HFFc6 (cell line): ENCODE results near the gene SLC8A1. TPM values are rescaled to one million over a fixed set of nuclear protein-coding genes. Genes with fewer than 3 reads are reported as not detected.

Experiments used
- DNase-seq: peaks from one replicate; pipeline ENCODE4 v3.0.0-alpha.2; 2018
- H3K27ac Mint-ChIP-seq: 2 replicates; pipeline ENCODE4 v1.8.0; 2020; ENCODE audit warnings: mild to moderate bottlenecking, mixed read lengths
- H3K27me3 Mint-ChIP-seq: 2 replicates; pipeline ENCODE4 v1.8.0; 2021; ENCODE audit warnings: mild to moderate bottlenecking, moderate library complexity, mixed read lengths; ENCODE audit not compliant: insufficient read depth
- H3K36me3 Mint-ChIP-seq: 2 replicates; pipeline ENCODE4 v1.8.0; 2021; ENCODE audit warnings: low read depth, mixed read lengths
- H3K4me1 Mint-ChIP-seq: 2 replicates; pipeline ENCODE4 v1.8.0; 2020; ENCODE audit warnings: low read depth, mixed read lengths
- H3K4me3 Mint-ChIP-seq: 2 replicates; pipeline ENCODE4 v1.8.0; 2020; ENCODE audit warnings: mild to moderate bottlenecking, moderate library complexity, mixed read lengths
- H3K9me3 Mint-ChIP-seq: 2 replicates; pipeline ENCODE4 v1.8.0; 2020; ENCODE audit warnings: mild to moderate bottlenecking, mixed read lengths
- total RNA-seq, 6 experiments: library from RNA; stranded (reverse); fragmentation: NEBNext Ultra II Directional; extraction: Animal tissue kit (Norgen Biotek cat#: 25700); gene quantifications; 2 replicates in 1 of 6; 3 replicates in 5 of 6; pipeline ENCODE4 v1.2.3, GENCODE V29; 2021
- TF ChIP-seq, protein P1 (sequence below): fragments of 200-600 bp; sonication (generic); IDR thresholded peaks from 2 replicates; pipeline ENCODE4 v1.5.0; 2021; ENCODE audit warnings: antibody characterized with exemption, mild to moderate bottlenecking

SLC8A1 gene
- total RNA-seq, 6 experiments from 2014 or later = 71.5 to 96.9 (median 92.2) TPM

DNA sequence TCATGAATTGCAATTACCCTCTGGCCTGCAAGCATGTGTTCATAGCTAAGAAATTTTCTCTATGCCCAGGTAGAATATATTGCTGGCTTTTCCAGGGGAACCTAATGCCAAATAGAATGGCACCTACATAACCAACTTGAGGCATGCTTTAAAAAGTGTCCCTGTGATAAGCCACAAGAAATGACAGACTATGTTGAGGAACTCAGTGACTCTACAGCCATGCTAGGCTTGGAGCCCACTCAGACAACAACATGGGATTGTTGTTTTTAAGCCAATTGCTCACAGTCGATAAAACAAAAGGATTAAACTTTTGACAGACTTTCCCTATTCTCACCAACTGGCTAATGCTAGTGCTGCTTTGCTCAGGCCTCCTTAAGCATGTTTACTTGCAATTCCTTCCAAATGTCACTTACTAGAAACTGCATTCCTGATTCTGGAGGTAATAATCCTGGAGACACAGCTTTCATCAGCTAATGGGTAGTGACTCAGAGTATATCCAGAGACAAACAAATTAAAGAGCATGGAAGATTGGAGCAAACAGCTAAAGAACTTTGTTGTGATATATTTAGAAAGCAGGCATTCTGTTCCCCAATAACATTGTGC, 249.0 kb downstream of the SLC8A1 start:
- Mint-ChIP-seq H3K36me3 (peaks cover 11% of the 10 kb centered on the region), H3K27me3 (no peaks in the 10 kb centered on the region), H3K4me3 (peak overlapping the region; percentile 20; the same call in 1 of the 2 replicates), H3K9me3 (peaks cover 3% of the 10 kb centered on the region; the same call in 1 of the 2 replicates), H3K27ac (peak overlapping the region; percentile 78), H3K4me1 (peaks cover 80% of the 10 kb centered on the region)
- DNase-seq = peak; percentile 73
- TF ChIP-seq, protein P1, sequence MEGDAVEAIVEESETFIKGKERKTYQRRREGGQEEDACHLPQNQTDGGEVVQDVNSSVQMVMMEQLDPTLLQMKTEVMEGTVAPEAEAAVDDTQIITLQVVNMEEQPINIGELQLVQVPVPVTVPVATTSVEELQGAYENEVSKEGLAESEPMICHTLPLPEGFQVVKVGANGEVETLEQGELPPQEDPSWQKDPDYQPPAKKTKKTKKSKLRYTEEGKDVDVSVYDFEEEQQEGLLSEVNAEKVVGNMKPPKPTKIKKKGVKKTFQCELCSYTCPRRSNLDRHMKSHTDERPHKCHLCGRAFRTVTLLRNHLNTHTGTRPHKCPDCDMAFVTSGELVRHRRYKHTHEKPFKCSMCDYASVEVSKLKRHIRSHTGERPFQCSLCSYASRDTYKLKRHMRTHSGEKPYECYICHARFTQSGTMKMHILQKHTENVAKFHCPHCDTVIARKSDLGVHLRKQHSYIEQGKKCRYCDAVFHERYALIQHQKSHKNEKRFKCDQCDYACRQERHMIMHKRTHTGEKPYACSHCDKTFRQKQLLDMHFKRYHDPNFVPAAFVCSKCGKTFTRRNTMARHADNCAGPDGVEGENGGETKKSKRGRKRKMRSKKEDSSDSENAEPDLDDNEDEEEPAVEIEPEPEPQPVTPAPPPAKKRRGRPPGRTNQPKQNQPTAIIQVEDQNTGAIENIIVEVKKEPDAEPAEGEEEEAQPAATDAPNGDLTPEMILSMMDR = no peak

DNA sequence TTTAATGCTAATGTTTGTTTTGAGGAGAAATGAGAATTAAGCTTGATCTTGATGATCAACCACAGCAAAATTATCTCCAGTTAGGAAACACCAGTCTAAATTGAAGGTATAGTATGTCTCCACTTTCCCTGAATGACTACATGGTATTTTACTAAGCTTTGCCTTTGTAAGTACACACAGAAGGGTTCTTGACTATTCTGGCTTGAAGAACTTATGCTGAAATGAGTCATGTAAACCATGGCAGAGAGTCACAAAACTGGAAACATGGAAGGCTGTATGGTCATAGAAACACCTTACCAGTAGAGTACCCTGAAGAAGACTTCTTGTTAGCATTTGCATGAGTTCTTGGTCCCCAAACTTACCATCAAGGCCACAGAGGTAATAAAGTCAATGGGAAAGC, 250.5 kb downstream of the SLC8A1 start:
- Mint-ChIP-seq H3K4me3 (no peak overlapping the region), H3K4me1 (peaks cover 76% of the 10 kb centered on the region), H3K27me3 (no peaks in the 10 kb centered on the region; the same call in 1 of the 2 replicates), H3K9me3 (peaks cover 3% of the 10 kb centered on the region; the same call in 1 of the 2 replicates), H3K27ac (peak overlapping the region; percentile 78), H3K36me3 (peaks cover 22% of the 10 kb centered on the region)
- TF ChIP-seq, protein P1 = no peak
- peak; percentile 17 for DNase-seq

DNA sequence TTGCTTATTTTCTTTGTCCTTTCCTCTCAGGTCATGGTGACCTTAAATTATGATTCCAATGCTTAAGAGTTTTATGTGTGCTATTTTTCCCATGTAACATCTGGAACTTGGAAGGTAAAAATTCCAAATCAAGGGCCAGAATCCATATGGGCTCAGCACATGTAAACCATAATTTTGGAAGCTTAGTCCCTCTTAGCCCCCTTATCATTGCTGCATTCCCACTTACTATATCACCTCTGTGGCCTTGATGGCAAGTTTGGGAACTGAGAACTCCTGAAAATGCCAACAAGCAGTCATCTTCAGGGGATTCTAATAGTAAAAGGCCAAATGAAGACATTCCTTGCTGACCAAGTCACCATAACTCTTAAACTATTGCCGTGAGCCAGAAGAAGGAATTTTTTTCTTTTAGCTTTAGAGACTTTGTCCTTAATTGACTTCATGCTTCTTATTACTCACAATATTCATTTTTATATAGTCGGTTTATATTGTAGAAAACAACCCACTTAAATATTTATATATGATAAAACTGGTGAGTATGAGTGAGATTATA, 251.4 kb downstream of the SLC8A1 start:
- Mint-ChIP-seq H3K27ac (peak overlapping the region; percentile 90), H3K36me3 (peaks cover 28% of the 10 kb centered on the region), H3K9me3 (peaks cover 3% of the 10 kb centered on the region; the same call in 1 of the 2 replicates), H3K4me3 (peak overlapping the region; percentile 65), H3K4me1 (peaks cover 73% of the 10 kb centered on the region), H3K27me3 (no peaks in the 10 kb centered on the region; the same call in 1 of the 2 replicates)
- DNase-seq = peak; percentile 55
- TF ChIP-seq, protein P1 = no peak

DNA sequence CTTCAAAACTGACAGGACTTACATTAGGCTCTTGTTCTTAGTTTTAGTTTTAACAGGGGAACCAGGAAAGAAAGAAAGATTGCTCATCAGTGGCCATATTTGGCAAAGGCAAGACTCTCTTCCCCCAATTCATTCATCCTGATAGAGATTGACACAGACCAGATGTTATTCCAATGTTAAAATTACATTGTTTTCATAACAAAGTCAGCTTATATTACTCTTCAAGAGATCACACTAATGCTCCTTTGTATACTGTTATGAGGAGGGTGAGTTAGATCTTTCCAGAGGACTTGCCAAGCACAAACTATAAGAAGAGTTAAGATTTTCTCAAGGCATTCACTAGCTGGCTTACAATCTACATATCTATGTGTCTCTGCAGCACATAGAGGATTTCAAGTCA, 252.1 kb downstream of the SLC8A1 start:
- Mint-ChIP-seq H3K4me1 (peaks cover 72% of the 10 kb centered on the region), H3K9me3 (no peaks in the 10 kb centered on the region), H3K27ac (peak overlapping the region; percentile 66), H3K4me3 (no peak overlapping the region), H3K36me3 (peaks cover 31% of the 10 kb centered on the region), H3K27me3 (no peaks in the 10 kb centered on the region; the same call in 1 of the 2 replicates)
- TF ChIP-seq, protein P1 = no peak
- DNase-seq = no peak

DNA sequence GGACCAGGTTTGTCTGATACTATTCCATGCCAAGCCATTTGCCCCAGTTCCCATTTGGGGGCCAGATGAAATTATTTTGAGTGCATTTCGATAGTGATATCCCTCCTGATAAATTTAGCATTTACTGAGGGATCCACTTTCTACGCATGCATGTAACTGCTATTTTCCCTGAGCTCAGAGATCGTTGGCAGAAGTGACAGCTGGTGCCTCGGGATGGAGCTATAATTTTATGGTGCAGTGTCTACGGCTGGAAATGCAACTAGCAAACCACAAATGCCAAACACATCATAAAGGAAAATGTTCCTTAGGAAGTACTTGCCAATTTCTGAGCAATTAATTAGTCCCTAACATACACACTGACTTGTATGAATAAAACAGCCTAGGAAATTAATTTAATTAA, 254.8 kb downstream of the SLC8A1 start:
- Mint-ChIP-seq H3K36me3 (peaks cover 43% of the 10 kb centered on the region), H3K27ac (no peak overlapping the region), H3K9me3 (no peaks in the 10 kb centered on the region), H3K4me3 (no peak overlapping the region), H3K4me1 (peaks cover 67% of the 10 kb centered on the region), H3K27me3 (no peaks in the 10 kb centered on the region; the same call in 1 of the 2 replicates)
- TF ChIP-seq, protein P1 = no peak
- no peak for DNase-seq
